SK-N-SH treated with all-trans-retinoic acid at 6 μM for 48 hours (cell line): ENCODE measurements around the gene MCEMP1.

Source experiments
- ISL1 ChIP-seq: fragments of 250-450 bp; sonication (Bioruptor Pico); IDR thresholded peaks from 2 replicates; pipeline ENCODE4 v2.1.2; 2022; ENCODE audit warnings: mild to moderate bottlenecking, moderate library complexity
- PATZ1 ChIP-seq: fragments of 250-450 bp; sonication (Bioruptor Pico); IDR thresholded peaks from 2 replicates; pipeline ENCODE4 v1.8.0; 2020; ENCODE audit warnings: mild to moderate bottlenecking, moderate library complexity, borderline replicate concordance
- POU6F1 ChIP-seq: fragments of 250-450 bp; sonication (Bioruptor Pico); IDR thresholded peaks from 2 replicates; pipeline ENCODE4 v1.8.0; 2021; ENCODE audit warnings: low read depth, mild to moderate bottlenecking, moderate library complexity, borderline replicate concordance
- ZNF70 ChIP-seq: fragments of 450-650 bp; formaldehyde crosslinking; IDR thresholded peaks from 2 replicates; pipeline ENCODE4 v1.5.0; 2020; ENCODE audit warnings: mild to moderate bottlenecking, moderate library complexity

- no peak for TF ChIP-seq PATZ1
- no peak for TF ChIP-seq ZNF70 (CRISPR knock-in tag)
- no peak for TF ChIP-seq ISL1 (CRISPR knock-in tag)
- no peak for TF ChIP-seq POU6F1
These were observed 26.7 kb upstream of the MCEMP1 start for GRCh38 chr19:7650148-7650547.
